ENCODE measurements around the gene HORMAD1.
"Not testable (repeated sequence)": the region's sequence is repeated elsewhere in the genome, so short reads cannot be mapped to it uniquely, and the experiment has no call there.

DNA sequence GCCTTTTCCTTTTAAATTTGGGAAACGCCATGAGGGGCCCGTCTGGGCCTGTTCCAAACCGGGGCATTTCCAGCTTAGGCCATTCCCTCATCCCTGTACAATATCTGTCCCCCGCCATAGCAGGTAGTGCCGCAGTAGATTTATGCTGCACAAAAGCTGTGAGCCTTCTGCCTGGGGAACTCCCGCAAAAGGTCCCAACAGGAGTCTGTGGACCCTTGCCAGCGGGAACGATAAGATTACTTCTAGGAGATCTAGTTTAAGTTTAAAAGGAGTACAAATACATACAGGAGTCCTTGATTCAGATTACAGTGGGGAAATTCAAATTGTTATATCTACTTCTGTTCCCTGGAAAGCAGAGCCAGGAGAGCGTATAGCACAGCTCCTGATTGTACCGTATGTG, 66.1 kb downstream of the HORMAD1 start:
- TF ChIP-seq JUND (IDR thresholded peaks at IDR 0.05); FOXJ3 (CRISPR knock-in tag; IDR thresholded peaks at IDR 0.05); RAD21 (IDR thresholded peaks at IDR 0.05; ENCODE audit: low read length); ELF1 (IDR thresholded peaks at IDR 0.05); EP300 (IDR thresholded peaks at IDR 0.05; ENCODE audit: borderline replicate concordance in 1 of 2, low read depth in 1 of 2, low read length in 1 of 2); NFIC (IDR thresholded peaks at IDR 0.05; ENCODE audit: borderline replicate concordance); GABPA (IDR thresholded peaks at IDR 0.05; ENCODE audit: low read depth); SMC3 (IDR thresholded peaks at IDR 0.05; ENCODE audit: low read depth, low read length); POLR2AphosphoS5 (IDR thresholded peaks at IDR 0.05; ENCODE audit: low read depth, low read length): not testable (repeated sequence)
- TF ChIP-seq, protein P1, sequence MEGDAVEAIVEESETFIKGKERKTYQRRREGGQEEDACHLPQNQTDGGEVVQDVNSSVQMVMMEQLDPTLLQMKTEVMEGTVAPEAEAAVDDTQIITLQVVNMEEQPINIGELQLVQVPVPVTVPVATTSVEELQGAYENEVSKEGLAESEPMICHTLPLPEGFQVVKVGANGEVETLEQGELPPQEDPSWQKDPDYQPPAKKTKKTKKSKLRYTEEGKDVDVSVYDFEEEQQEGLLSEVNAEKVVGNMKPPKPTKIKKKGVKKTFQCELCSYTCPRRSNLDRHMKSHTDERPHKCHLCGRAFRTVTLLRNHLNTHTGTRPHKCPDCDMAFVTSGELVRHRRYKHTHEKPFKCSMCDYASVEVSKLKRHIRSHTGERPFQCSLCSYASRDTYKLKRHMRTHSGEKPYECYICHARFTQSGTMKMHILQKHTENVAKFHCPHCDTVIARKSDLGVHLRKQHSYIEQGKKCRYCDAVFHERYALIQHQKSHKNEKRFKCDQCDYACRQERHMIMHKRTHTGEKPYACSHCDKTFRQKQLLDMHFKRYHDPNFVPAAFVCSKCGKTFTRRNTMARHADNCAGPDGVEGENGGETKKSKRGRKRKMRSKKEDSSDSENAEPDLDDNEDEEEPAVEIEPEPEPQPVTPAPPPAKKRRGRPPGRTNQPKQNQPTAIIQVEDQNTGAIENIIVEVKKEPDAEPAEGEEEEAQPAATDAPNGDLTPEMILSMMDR (IDR thresholded peaks at IDR 0.05) = not testable (repeated sequence)
- TF ChIP-seq, protein P2, sequence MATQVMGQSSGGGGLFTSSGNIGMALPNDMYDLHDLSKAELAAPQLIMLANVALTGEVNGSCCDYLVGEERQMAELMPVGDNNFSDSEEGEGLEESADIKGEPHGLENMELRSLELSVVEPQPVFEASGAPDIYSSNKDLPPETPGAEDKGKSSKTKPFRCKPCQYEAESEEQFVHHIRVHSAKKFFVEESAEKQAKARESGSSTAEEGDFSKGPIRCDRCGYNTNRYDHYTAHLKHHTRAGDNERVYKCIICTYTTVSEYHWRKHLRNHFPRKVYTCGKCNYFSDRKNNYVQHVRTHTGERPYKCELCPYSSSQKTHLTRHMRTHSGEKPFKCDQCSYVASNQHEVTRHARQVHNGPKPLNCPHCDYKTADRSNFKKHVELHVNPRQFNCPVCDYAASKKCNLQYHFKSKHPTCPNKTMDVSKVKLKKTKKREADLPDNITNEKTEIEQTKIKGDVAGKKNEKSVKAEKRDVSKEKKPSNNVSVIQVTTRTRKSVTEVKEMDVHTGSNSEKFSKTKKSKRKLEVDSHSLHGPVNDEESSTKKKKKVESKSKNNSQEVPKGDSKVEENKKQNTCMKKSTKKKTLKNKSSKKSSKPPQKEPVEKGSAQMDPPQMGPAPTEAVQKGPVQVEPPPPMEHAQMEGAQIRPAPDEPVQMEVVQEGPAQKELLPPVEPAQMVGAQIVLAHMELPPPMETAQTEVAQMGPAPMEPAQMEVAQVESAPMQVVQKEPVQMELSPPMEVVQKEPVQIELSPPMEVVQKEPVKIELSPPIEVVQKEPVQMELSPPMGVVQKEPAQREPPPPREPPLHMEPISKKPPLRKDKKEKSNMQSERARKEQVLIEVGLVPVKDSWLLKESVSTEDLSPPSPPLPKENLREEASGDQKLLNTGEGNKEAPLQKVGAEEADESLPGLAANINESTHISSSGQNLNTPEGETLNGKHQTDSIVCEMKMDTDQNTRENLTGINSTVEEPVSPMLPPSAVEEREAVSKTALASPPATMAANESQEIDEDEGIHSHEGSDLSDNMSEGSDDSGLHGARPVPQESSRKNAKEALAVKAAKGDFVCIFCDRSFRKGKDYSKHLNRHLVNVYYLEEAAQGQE (IDR thresholded peaks at IDR 0.05; ENCODE audit: low read depth, low read length) = not testable (repeated sequence)
- TF ChIP-seq, protein P3, sequence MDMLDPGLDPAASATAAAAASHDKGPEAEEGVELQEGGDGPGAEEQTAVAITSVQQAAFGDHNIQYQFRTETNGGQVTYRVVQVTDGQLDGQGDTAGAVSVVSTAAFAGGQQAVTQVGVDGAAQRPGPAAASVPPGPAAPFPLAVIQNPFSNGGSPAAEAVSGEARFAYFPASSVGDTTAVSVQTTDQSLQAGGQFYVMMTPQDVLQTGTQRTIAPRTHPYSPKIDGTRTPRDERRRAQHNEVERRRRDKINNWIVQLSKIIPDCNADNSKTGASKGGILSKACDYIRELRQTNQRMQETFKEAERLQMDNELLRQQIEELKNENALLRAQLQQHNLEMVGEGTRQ (IDR thresholded peaks at IDR 0.05; ENCODE audit: borderline replicate concordance, low read depth, low read length) = not testable (repeated sequence)

All from SK-N-SH (cell line).